LNCaP clone FGC (cell line): ENCODE results near the gene OR10A4.
A peak's percentile ranks its signal among the peaks of the same experiment; 100 is the strongest.

ENCODE experiments used
- DNase-seq: peaks from one replicate; pipeline ENCODE4 v3.0.0-alpha.2; 2011; ENCODE audit warnings: low read depth
- H3K4me3 ChIP-seq: 2 replicates; pipeline ENCODE4 v1.5.1; 2011; ENCODE audit warnings: mild to moderate bottlenecking, low read depth, low read length, control low read depth
- TF ChIP-seq, protein P1 (sequence below): IDR thresholded peaks from 2 replicates; pipeline ENCODE4 v1.5.1; 2012; ENCODE audit warnings: mild to moderate bottlenecking; ENCODE audit not compliant: control insufficient read depth, insufficient read depth; ENCODE audit errors: extremely low read depth

OR10A4 gene, protein sequence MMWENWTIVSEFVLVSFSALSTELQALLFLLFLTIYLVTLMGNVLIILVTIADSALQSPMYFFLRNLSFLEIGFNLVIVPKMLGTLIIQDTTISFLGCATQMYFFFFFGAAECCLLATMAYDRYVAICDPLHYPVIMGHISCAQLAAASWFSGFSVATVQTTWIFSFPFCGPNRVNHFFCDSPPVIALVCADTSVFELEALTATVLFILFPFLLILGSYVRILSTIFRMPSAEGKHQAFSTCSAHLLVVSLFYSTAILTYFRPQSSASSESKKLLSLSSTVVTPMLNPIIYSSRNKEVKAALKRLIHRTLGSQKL

DNA sequence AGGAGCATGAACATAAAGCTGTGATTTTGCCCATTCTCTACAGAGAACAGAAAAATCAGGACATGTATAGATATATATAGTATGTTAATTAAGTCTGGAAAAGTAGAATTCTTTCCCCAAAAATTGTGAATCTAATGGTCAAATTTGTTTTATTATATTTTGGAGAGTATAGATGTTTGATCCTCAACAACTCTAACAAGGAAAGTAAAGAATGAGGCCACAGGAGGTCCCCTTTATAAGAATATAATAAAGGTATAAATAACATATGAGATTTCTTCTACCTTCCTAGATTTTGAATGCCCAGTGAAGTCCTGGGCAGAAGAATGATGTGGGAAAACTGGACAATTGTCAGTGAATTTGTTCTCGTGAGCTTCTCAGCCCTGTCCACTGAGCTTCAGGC, at the start of gene OR10A4:
OR10A4 (plus strand) TSS at position 301 of the 400 bp plus-strand sequence; CDS start at position 324, 23 bp downstream.
- no peak for DNase-seq
- TF ChIP-seq, protein P1, sequence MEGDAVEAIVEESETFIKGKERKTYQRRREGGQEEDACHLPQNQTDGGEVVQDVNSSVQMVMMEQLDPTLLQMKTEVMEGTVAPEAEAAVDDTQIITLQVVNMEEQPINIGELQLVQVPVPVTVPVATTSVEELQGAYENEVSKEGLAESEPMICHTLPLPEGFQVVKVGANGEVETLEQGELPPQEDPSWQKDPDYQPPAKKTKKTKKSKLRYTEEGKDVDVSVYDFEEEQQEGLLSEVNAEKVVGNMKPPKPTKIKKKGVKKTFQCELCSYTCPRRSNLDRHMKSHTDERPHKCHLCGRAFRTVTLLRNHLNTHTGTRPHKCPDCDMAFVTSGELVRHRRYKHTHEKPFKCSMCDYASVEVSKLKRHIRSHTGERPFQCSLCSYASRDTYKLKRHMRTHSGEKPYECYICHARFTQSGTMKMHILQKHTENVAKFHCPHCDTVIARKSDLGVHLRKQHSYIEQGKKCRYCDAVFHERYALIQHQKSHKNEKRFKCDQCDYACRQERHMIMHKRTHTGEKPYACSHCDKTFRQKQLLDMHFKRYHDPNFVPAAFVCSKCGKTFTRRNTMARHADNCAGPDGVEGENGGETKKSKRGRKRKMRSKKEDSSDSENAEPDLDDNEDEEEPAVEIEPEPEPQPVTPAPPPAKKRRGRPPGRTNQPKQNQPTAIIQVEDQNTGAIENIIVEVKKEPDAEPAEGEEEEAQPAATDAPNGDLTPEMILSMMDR: no peak
- no peak within 1 kb of the TSS for H3K4me3 ChIP-seq

GRCh38 chr11:6828103-6828502, 48.3 kb upstream of the OR10A4 start:
- TF ChIP-seq, protein P1: no peak
- H3K4me3 ChIP-seq: no peak overlapping the region
- DNase-seq: peak; percentile 6

GRCh38 chr11:6833356-6833755, 43.1 kb upstream of the OR10A4 start:
- DNase-seq: no peak
- H3K4me3 ChIP-seq: no peak overlapping the region
- TF ChIP-seq, protein P1: no peak

- DNase-seq: no peak
- TF ChIP-seq, protein P1: no peak
- H3K4me3 ChIP-seq: no peak overlapping the region
Observed at GRCh38 chr11:6834021-6834420, 42.4 kb upstream of the OR10A4 start.

- no peak overlapping the region for H3K4me3 ChIP-seq
- DNase-seq: no peak
- TF ChIP-seq, protein P1: no peak
Observed at GRCh38 chr11:6841694-6842093, 34.7 kb upstream of the OR10A4 start.

DNA sequence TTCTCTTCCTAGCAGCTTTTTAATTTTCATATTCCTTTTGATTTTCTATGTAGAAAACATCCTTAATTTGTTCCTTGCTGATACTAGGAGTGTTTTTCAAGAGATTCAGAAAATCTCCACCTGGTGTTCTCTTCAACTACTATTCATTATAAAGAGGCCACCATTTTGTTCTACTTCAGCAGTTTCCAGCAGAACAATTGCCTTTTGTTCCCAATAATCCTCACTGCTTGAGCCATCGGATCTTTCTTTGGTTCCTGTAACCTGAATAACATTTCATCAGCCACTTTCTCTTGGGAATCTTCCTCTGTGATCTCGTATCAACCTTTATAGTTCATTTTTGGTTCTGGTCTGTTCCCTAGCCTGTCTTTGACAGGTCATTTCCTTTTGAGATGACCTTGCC, 32.8 kb upstream of the OR10A4 start:
- TF ChIP-seq, protein P1: no peak
- no peak overlapping the region for H3K4me3 ChIP-seq
- DNase-seq: no peak

DNA sequence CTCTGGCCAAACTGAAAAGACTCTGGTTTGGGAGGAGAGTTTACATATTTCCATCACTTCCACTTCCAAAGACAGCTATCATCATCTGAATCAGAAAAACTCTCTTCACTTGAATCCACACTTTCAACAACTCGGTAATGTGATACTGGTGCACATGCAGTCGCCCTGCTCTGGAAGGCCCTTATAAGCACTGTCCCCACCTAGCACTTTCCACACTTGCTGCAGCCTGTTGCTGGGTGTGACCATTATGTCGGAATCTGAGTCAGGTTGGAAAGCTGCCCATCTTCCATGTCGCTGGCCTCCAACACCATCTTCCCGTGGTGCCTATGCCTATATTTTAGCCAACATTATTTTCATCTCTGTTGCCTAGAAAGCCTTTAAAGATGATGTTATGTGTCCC, 32.1 kb upstream of the OR10A4 start:
- no peak overlapping the region for H3K4me3 ChIP-seq
- TF ChIP-seq, protein P1: no peak
- DNase-seq: no peak
